ENCODE data around the gene TYK2. TPM values are rescaled to one million over a fixed set of nuclear protein-coding genes. Genes with fewer than 3 reads are reported as not detected.

The TYK2 gene
- total and polyA plus RNA-seq, 9 donors = 54.8 to 89.6 (median 67.4) TPM

DNA sequence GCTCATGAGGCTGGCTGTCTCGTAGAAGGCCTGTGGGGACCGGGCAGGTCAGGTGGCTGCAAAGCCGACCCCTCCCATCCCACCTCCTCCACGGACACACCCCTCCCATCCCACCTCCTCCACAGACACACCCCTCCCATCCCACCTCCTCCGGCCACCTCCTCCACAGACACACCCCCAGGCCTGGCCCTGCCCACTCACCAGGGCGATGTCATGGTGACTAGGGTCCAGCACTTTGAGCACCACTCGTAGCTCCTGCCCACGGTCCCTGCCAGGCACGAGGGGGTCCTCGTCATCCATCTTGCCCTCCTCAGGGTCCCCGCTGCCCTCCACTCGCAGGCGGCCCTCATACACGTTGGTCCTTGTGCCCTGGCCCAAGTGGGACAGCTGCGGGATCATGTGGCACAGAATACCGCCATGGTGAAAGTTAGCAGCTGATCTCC, 18.8 kb downstream of the TYK2 start:
- DNase-seq = no peak
- WGBS (ENCODE audit: insufficient coverage) = 79% methylated on average over 12 of the region's 16 CpGs
- Histone ChIP-seq H3K27ac (ENCODE audit: low read length) (no peak overlapping the region), H3K9me3 (replicated peaks; ENCODE audit: control insufficient read depth, low read depth, low read length) (no peaks in the 10 kb centered on the region), H3K4me1 (ENCODE audit: control insufficient read depth, insufficient read depth, low read length) (no peaks in the 10 kb centered on the region), H3K36me3 (ENCODE audit: control insufficient read depth, insufficient read depth, low read length) (peaks cover 89% of the 10 kb centered on the region), H3K4me3 (ENCODE audit: low read length) (no peak overlapping the region), H3K27me3 (ENCODE audit: control insufficient read depth, insufficient read depth, low read length) (no peaks in the 10 kb centered on the region)

GRCh38 chr19:10356431-10356830, 23.9 kb downstream of the TYK2 start:
- H3K4me3 ChIP-seq (ENCODE audit: low read length) = no peak overlapping the region
- H3K27ac ChIP-seq (ENCODE audit: low read length) = no peak overlapping the region
- peaks cover 75% of the 10 kb centered on the region for H3K36me3 ChIP-seq (ENCODE audit: control insufficient read depth, insufficient read depth, low read length)
- H3K9me3 ChIP-seq (replicated peaks; ENCODE audit: control insufficient read depth, low read depth, low read length) = no peaks in the 10 kb centered on the region
- 95% methylated on average over 9 of the region's 12 CpGs for WGBS (ENCODE audit: insufficient coverage)
- no peak for DNase-seq
- no peaks in the 10 kb centered on the region for H3K27me3 ChIP-seq (ENCODE audit: control insufficient read depth, insufficient read depth, low read length)
- H3K4me1 ChIP-seq (ENCODE audit: control insufficient read depth, insufficient read depth, low read length) = peaks cover 9% of the 10 kb centered on the region

- no peak overlapping the region for H3K4me3 ChIP-seq (ENCODE audit: low read length)
- peak; percentile 36 for DNase-seq
- no peak overlapping the region for H3K27ac ChIP-seq (ENCODE audit: low read length)
- no peaks in the 10 kb centered on the region for H3K9me3 ChIP-seq (replicated peaks; ENCODE audit: control insufficient read depth, low read depth, low read length)
- peaks cover 68% of the 10 kb centered on the region for H3K36me3 ChIP-seq (ENCODE audit: control insufficient read depth, insufficient read depth, low read length)
- H3K27me3 ChIP-seq (ENCODE audit: control insufficient read depth, insufficient read depth, low read length) = no peaks in the 10 kb centered on the region
- 60% methylated on average over 32 of the region's 32 CpGs for WGBS (ENCODE audit: insufficient coverage)
- peaks cover 9% of the 10 kb centered on the region for H3K4me1 ChIP-seq (ENCODE audit: control insufficient read depth, insufficient read depth, low read length)
Measured at GRCh38 chr19:10353793-10354391, 26.5 kb downstream of the TYK2 start.

DNA sequence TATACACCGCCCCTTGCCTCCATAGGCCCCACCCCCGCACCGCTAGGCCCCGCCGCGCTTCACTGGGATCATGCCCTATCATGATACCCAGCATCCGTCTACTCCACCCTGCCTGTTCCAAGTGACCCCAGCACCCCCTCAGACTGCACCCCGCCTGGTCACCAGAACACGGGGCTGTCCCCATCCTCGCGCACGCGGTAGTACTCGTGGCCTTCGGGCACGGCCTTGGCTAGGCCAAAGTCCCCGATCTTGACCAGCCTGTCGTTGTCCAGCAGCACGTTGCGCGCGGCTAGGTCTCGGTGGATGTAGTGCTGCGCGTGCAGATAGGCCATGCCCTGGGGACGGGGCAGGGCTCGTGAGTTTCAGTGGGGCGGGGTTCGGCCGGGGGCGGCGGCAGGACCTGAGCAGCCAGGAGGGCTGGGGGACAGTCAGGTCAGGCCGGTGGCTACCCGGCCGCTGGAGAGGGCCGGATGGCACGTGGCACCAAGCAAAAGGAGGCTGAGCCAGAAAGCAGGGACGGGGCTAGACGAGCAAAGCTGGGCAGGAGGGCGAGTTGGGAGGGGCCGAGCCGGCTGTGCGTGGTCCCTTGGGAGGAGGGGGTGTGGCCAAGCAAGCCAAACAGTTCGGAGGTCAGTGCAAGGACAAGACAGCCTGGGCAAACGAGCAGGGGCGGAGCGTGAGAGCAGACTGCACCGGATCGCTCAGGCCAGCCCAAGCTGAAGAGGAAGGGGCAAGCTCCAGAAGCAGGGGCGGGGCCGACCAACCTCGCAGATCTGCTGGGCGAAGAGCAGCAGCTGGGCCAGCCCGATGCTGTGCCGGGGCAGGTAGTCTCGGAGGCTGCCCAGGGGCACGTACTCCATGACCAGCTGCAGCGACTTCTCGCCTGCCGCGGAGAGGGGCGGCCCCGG, 27.4 kb downstream of the TYK2 start:
- H3K27me3 ChIP-seq (ENCODE audit: control insufficient read depth, insufficient read depth, low read length) = no peaks in the 10 kb centered on the region
- no peaks in the 10 kb centered on the region for H3K9me3 ChIP-seq (replicated peaks; ENCODE audit: control insufficient read depth, low read depth, low read length)
- no peak overlapping the region for H3K4me3 ChIP-seq (ENCODE audit: low read length)
- H3K4me1 ChIP-seq (ENCODE audit: control insufficient read depth, insufficient read depth, low read length) = peaks cover 9% of the 10 kb centered on the region
- DNase-seq = peak; percentile 74
- peak overlapping the region; percentile 35 for H3K27ac ChIP-seq (ENCODE audit: low read length)
- 47% methylated on average over 62 of the region's 63 CpGs for WGBS (ENCODE audit: insufficient coverage)
- H3K36me3 ChIP-seq (ENCODE audit: control insufficient read depth, insufficient read depth, low read length) = peaks cover 61% of the 10 kb centered on the region

- WGBS (ENCODE audit: insufficient coverage) = 100% methylated on average over 2 of the region's 10 CpGs
- no peak overlapping the region for H3K4me3 ChIP-seq (ENCODE audit: low read length)
Measured at GRCh38 chr19:10346509-10346908, 33.9 kb downstream of the TYK2 start.

GRCh38 chr19:10344780-10345179, 35.6 kb downstream of the TYK2 start:
- Histone ChIP-seq H3K27me3 (ENCODE audit: control insufficient read depth, insufficient read depth, low read length) (no peaks in the 10 kb centered on the region), H3K36me3 (ENCODE audit: control insufficient read depth, insufficient read depth, low read length) (peaks cover 3% of the 10 kb centered on the region), H3K4me1 (ENCODE audit: control insufficient read depth, insufficient read depth, low read length) (peaks cover under 1% of the 10 kb centered on the region), H3K27ac (ENCODE audit: low read length) (no peak overlapping the region), H3K4me3 (ENCODE audit: low read length) (no peak overlapping the region), H3K9me3 (replicated peaks; ENCODE audit: control insufficient read depth, low read depth, low read length) (no peaks in the 10 kb centered on the region)
- WGBS (ENCODE audit: insufficient coverage) = 100% methylated on average over 2 of the region's 10 CpGs
- DNase-seq = no peak

More at GRCh38 chr19:10346509-10346908, 33.9 kb downstream of the TYK2 start:
- no peaks in the 10 kb centered on the region for H3K27me3 ChIP-seq (ENCODE audit: control insufficient read depth, insufficient read depth, low read length)
- peak; percentile 25 for DNase-seq
- no peak overlapping the region for H3K27ac ChIP-seq (ENCODE audit: low read length)
- peaks cover 15% of the 10 kb centered on the region for H3K36me3 ChIP-seq (ENCODE audit: control insufficient read depth, insufficient read depth, low read length)
- no peaks in the 10 kb centered on the region for H3K4me1 ChIP-seq (ENCODE audit: control insufficient read depth, insufficient read depth, low read length)
- no peaks in the 10 kb centered on the region for H3K9me3 ChIP-seq (replicated peaks; ENCODE audit: control insufficient read depth, low read depth, low read length)

DNA sequence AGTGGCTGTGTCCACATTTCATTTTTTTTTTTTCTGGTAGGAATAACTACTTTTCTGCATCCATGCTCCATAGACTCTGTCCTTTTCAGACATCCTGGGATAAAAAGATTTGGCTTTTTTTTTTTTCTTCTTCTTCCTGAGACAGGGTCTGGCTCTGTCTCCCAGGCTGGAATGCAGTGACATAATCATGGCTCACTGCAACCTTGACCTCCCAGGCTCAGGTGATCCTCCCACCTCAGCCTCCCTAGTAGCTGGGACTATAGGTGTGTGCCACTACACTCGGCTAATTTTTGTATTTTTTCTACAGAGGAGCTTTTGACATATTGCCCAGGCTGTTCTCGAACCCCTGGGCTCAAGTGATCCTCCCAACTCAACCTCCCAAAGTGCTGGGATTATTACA, 36.9 kb downstream of the TYK2 start:
- Histone ChIP-seq H3K4me1 (ENCODE audit: control insufficient read depth, insufficient read depth, low read length) (peaks cover 3% of the 10 kb centered on the region), H3K9me3 (replicated peaks; ENCODE audit: control insufficient read depth, low read depth, low read length) (no peaks in the 10 kb centered on the region), H3K27ac (ENCODE audit: low read length) (no peak overlapping the region), H3K4me3 (ENCODE audit: low read length) (no peak overlapping the region), H3K27me3 (ENCODE audit: control insufficient read depth, insufficient read depth, low read length) (no peaks in the 10 kb centered on the region), H3K36me3 (ENCODE audit: control insufficient read depth, insufficient read depth, low read length) (no peaks in the 10 kb centered on the region)
- no CpG with 5 or more reads among the region's 2 CpGs for WGBS (ENCODE audit: insufficient coverage)
- DNase-seq = no peak

GRCh38 chr19:10339977-10340376, 40.4 kb downstream of the TYK2 start:
- no peaks in the 10 kb centered on the region for H3K27me3 ChIP-seq (ENCODE audit: control insufficient read depth, insufficient read depth, low read length)
- H3K27ac ChIP-seq (ENCODE audit: low read length) = no peak overlapping the region
- no peaks in the 10 kb centered on the region for H3K9me3 ChIP-seq (replicated peaks; ENCODE audit: control insufficient read depth, low read depth, low read length)
- peaks cover 8% of the 10 kb centered on the region for H3K4me1 ChIP-seq (ENCODE audit: control insufficient read depth, insufficient read depth, low read length)
- no CpG with 5 or more reads among the region's 5 CpGs for WGBS (ENCODE audit: insufficient coverage)
- H3K4me3 ChIP-seq (ENCODE audit: low read length) = no peak overlapping the region
- no peaks in the 10 kb centered on the region for H3K36me3 ChIP-seq (ENCODE audit: control insufficient read depth, insufficient read depth, low read length)
- DNase-seq = no peak

DNA sequence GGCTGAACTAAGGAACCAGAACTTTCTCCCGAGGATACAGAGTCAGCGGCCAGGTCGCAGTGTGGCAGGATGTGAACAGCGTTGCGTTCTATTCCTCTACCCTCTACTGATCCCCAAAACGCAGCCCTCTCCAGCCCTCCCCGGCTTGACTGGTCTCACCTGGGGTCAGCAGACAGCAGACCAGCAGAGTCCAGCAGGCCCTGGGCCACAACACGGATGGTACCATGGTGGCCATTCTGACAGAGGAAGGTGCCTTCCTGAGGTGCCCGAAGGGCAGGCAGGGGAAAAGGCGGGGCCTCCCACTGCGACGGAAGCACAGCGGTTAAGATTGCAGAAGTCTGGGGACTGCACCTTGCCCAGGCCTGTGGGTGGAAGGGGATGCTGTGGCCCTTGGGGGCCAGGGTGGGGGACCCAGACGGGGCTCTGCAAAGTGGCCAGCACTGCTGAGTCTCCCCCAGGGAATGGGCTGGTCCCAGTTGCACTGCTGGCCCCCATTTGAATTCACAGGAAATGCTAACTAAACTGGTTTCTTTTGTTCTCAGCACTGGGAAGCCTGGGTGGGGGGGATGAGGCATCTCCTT, 40.9 kb downstream of the TYK2 start, which contains the start of gene ICAM3:
Gene ICAM3 (minus strand): TSS at position 245 of the 581 bp plus-strand sequence. CDS start 10 bp downstream, at position 235.
- no peaks in the 10 kb centered on the region for H3K36me3 ChIP-seq (ENCODE audit: control insufficient read depth, insufficient read depth, low read length)
- H3K27me3 ChIP-seq (ENCODE audit: control insufficient read depth, insufficient read depth, low read length) = no peaks in the 10 kb centered on the region
- no peaks in the 10 kb centered on the region for H3K9me3 ChIP-seq (replicated peaks; ENCODE audit: control insufficient read depth, low read depth, low read length)
- DNase-seq = no peak
- H3K27ac ChIP-seq (ENCODE audit: low read length) = no peak within 1 kb of the TSS
- H3K4me1 ChIP-seq (ENCODE audit: control insufficient read depth, insufficient read depth, low read length) = peaks cover 12% of the 10 kb centered on the region
- WGBS (ENCODE audit: insufficient coverage) = 53% methylated on average over 14 of the region's 14 CpGs
- H3K4me3 ChIP-seq (ENCODE audit: low read length) = no peak within 1 kb of the TSS

GRCh38 chr19:10338940-10339339, 41.4 kb downstream of the TYK2 start:
- no peak overlapping the region for H3K27ac ChIP-seq (ENCODE audit: low read length)
- H3K9me3 ChIP-seq (replicated peaks; ENCODE audit: control insufficient read depth, low read depth, low read length) = no peaks in the 10 kb centered on the region
- no peaks in the 10 kb centered on the region for H3K27me3 ChIP-seq (ENCODE audit: control insufficient read depth, insufficient read depth, low read length)
- H3K4me3 ChIP-seq (ENCODE audit: low read length) = no peak overlapping the region
- DNase-seq = no peak
- H3K36me3 ChIP-seq (ENCODE audit: control insufficient read depth, insufficient read depth, low read length) = no peaks in the 10 kb centered on the region
- 90% methylated on average over 4 of the region's 6 CpGs for WGBS (ENCODE audit: insufficient coverage)
- peaks cover 17% of the 10 kb centered on the region for H3K4me1 ChIP-seq (ENCODE audit: control insufficient read depth, insufficient read depth, low read length)
